ENCODE data around the gene NEBL.

The NEBL gene

DNA sequence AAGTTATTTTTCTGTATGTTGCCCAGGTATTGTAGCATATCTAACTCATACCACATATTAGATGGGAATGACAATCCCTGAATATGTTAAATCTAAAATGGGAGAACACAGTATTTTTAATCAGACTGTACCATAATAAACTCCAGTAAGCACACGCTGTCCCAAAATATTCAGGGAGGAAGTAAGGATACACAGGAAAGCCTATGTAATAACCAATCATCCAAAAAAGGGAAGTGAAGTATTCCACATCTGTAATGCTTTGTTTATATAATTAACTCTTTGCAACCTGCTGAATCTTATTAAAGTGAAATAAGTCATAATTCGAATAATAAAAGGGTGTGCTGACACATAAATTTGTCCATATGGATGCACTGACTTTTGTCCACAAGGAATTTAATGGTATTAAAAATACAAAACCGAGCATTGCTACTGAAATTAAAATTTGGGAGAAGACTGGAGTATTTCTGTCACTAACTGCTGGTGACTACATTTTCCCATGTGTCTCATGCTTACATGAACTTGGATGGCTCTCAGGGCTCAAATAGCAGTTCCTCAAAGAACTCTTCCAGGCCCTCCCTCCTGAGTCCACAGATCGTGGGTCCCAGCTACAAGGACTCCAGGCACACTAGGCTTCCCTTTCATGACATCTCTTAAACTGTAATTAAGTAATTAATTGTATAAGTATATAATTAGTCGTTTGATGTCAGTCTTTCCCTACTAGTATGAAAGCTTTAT, 120.6 kb downstream of the NEBL start:
- FAIRE-seq, result no peak

DNA sequence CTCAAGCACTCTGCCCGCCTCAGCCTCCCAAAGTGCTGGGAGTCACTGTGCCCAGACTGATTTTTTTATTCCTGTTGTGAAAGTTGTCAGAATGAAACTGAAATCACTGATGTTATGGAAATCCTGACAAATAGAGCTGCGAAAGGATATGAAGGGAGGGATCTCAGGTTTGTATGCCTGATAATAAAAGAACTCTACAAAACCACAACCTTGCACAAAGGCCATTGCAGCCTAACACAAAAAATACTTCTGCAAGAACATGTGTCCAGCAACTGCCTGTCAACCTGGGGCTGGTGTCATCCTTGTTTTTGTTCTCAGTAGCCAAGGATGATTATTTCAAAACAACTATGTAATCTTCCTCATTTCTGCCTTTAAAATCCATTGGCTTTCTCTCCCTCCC, 126.1 kb downstream of the NEBL start:
- no peak for FAIRE-seq

DNA sequence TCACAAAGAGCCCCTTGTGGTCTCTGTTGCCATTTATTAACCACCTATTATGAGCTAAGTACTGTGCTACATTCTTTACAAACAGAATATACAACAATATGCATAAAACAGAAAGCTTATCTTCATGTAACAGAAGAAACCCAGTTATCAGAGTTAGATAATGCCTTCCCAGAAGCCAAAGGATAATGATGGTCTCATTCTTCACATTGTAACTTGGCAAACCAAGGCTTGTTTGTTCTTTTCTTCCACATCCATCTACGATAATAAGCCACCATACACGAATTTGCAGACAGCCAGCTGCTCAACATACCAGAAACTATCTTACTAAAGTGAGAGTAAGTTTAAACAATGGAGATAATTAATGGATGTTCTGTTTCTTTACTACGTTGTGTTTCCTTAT, 127.6 kb downstream of the NEBL start:
- FAIRE-seq, result no peak

DNA sequence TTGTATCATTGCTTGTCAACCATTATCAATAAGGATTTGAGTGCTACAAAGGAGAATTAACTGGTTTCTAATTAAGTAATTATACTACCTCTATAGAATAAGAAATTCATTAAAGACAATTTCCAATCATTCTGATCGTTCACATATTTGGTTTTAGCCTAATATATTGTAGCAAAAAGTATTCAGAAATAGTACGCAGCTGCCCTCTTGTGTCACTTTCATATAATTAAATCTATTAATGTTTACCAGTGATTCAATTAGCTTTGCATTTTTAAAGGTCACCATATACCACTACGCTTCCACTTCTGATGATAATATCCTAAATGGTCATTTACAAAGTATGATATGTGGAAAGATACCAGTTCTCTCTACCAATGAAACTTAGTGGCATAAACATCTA, 128.3 kb downstream of the NEBL start:
- FAIRE-seq, result peak; percentile 78

DNA sequence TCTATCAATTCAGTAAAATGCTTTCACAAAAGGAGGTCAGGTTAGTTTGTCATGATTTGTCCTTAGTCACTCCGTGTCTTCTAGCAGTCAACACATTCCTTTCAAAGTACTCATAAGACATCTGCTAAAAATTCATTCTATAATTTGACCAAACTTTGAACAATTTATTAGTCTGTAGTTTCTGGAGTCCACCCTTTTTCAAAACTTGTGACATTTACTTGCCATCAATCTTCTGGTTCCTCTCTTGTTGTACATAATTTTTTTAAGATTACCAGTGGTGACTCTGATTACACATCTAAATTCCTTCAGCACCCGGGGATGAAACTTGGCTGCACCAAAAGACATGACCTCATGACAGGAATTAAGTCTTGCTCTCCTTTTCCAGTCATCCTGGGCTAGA, 130.1 kb downstream of the NEBL start:
- FAIRE-seq, result no peak

DNA sequence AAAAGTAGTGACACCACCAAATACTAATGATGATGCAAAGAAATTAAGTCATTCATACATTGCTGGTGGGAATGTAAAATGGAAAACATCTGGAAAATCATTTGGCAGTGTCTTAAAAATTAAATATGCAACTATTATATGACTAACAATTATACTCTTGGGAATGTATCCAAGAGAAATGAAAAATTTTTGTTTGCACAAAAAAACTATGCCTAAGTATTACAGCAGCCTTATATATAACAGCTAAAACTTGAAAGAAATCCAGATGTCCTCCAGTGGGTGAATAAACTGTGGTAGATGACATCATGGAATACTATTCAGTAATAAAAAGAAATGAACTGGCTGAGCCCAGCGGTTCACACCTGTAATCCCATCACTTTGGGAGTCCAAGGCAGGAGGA, 132.0 kb downstream of the NEBL start:
- FAIRE-seq, result no peak

DNA sequence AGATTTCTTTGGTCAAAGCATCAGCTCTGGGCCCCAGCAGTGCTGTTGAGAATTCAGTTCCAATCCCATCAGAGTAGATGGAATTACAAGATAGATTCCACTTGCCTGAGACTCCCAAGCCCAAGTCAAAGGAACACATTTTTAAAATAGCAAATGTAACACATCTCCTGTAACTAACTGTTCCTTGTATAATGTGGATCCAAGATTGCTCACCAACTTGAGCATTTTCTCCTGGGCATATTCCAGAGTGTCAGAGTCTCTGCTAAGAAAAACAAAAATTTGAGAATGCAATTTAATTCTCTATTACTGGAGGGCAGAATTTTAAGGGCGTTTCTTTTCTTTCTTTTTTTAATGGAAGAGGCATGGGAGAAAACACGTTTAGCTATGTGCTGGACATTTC, 136.7 kb downstream of the NEBL start:
- no peak for FAIRE-seq

DNA sequence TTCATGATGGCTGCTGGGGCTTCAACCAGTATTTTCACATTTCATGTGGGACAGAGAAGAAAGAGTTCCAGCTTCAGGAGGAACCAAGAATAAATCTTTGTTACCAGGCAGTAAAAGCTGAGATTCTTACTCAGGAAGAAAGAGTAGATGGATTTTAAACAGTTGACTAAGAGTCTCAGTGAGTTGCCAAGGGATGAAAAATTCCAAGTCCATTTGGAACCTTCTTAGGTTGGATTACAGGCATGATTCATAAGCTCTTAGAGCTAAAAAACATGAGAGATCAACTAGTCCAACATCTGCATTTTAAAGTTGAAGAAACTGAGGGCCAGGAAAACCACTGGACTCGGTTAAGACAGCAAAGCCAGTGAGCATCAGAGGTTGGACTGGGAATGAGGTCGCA, 148.6 kb downstream of the NEBL start:
- no peak for FAIRE-seq

DNA sequence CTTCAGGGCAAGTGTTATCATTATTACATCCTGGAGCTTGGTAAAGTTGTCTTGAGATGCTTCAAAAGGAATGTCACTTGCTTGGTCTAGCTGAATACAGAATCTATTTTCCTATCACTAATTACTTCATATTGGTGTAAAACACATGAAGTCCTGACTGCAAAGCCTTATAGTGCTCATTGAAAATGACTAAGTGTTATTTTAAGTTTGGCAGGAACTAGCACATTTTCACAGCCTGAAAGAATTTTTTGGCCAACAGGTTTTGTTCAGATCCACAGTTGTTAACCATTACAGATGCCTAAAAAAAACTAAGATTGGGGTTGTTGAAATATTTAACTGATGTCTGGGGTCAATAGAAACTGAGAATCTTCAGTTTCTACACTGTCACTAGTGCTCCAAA, 149.3 kb downstream of the NEBL start:
- no peak for FAIRE-seq

DNA sequence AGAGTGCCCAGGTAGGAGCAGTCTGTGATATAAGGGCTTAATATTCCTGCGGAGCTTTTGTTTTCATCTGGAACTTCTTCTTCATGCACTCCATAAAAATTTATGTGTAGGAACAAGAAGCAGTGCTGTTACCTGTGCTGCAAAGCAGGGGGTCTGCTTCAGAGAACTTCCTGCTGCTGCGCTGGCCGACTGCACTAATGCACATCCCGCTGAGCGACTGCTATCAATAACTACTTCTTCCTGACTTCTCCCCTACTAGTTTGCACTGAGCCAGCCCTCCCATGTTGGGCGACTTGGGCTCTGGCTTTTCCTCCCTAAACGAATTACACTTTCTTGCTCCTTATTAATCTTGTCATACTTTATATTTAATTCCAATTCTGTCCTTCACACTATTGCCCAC, 150.3 kb downstream of the NEBL start:
- no peak for FAIRE-seq

DNA sequence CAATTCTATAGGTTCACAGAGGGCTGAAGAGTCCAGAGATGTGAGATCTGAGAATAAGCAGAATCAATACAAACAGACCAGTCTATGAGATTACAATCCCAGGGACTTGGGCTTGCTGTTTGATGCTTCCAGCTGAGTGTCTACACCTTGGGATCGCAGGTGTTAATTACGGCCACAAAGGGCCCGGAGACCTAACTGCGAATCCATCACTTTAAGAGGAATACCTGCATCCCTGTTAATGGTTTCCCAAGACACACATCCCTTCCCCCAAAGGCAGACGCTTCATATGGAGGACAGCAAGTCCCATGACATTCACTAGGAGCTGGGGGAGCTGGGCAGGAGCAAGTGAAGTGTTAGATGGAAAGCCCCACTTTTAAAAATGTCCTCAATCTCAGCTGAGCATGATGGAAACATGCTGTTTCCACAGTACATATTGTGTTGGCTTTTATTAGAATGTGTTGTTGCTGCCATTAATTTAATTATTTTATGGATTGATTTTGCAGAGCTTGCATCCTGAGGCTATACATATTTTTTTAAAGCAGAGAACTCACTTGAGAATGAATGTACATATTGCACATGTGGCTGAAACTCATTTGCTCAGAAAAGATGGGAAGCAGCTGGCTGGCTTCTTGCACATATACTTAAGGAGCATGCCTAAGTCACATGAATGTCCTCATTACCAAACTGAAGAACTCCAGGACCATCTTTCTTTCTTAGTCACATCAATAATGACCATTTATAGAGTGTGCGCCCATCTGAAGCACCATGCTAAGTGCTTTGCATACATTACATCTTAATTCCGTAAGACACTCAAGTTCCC, 151.3 kb downstream of the NEBL start:
- no peak for FAIRE-seq

DNA sequence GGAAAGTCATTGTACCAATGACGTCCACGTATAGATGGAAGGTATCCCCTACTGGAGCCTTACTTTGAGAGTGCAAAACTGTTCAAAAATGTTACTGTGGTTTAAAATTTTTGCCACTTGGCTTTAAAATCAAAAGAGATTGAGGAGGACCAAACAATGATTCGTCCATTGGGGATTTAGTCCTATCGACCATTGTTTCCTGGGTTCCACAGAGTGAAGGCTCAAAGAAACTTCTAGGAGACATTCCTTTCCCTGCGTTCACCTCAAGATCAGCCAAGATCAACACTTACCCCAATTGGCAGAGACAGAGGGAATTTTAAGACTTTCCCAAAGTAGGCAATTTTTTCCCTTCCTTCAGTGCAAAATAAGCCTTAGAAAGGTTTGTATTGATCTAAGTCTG, 152.3 kb downstream of the NEBL start:
- no peak for FAIRE-seq

DNA sequence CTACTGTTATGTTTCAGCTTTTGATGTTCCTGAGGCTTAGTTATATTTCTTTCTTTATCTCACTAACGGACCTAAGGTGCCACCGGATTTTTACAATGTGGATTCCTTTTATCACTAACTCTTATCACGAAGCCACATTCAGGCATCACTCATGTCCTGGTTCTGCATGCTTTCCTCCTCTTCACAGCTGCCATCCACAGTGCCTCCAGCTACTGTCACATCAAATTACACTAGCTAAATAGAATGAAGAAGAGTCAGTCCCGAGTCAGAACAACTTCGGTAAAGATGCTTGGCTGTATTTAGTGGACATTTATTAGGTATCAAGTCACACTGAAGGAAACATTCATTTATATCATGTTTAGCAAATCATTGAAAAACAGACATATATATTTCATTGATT, 153.2 kb downstream of the NEBL start:
- FAIRE-seq, result no peak

DNA sequence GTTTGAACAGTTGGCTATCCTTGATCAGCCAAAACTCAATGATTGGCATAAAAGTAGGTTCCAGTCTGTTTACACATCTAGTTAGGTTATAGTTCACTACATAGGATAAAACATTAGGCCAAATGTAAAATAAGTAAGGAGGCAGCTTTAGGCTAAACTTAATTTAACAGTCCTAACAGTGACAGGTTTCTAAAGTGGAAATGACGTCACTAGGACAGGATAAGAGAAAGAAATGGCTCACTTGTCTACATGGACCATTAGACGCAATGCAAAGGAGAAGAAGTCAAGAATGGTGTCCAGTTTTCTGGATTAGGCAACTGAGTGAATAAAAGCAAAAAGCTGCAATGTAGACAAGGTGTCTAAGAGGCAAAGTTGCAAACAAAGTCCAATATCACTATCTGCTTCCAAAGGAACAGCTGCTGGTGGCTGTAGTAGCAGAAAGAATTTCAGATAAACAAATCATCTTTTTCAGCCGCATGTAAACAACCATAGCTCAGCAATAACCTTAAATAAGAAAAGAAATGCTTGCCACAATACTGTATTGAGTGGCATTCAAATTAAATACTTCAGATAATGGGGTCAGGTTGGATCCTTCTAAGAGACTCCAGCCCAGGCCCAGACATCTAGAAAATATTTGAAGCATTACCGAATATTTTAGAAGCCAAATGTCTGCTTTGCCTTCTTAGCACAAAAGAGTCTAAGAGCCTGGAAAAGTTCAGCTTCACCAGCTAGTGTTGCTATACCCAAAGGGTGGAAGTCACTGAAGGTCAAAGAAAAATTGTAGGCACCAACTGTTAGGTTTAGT, 154.2 kb downstream of the NEBL start:
- no peak for FAIRE-seq

DNA sequence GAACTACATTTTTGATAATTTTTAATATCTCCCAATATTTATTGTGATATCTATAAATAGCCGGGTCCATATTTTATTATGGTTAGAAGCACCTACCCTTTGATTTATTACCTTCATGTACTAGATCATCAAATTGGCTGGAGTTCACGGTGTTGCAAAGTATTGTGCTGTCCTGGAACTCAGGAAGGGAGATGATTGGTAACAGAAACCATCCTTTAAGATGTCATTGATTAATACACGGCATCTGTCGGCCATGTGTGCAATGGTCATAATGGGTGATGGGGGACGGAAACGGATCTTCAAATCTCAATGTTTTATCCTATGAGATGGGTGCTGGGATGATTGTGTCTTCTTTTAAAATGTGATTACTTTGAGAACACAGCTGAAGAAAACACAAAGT, 157.0 kb downstream of the NEBL start:
- no peak for FAIRE-seq

DNA sequence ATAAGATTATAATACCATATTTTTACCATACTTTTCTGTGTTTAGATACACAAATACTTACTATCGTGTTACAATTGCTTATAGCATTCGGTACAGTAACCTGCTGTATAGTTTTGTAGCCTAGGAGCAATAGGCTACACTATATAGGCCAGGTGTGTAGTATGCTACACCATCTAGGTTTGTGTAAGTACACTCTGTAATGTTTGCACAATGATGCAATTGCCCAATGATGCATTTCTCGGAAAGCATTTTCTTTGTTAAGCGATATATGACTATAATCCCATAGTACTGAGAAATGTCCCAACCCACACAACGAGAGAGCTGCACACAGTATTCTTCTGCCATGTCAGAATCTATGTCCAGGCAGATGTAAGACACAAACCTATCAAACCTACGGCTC, 160.0 kb downstream of the NEBL start:
- no peak for FAIRE-seq
